ENCODE data around the gene LCN1.

LCN1 gene

GRCh38 chr9:135519179-135519971, 1.9 kb upstream of the LCN1 start:
- H3K9me3 ChIP-seq (ENCODE audit: insufficient read depth, low read depth, low read length) = no peaks in the 10 kb centered on the region
- no peaks in the 10 kb centered on the region for H3K36me3 ChIP-seq (ENCODE audit: insufficient read depth, low read length)
- no peaks in the 10 kb centered on the region for H3K27me3 ChIP-seq (ENCODE audit: insufficient read depth, low read length)
- no peak overlapping the region for H3K27ac ChIP-seq (ENCODE audit: low read depth, low read length)
- H3K4me1 ChIP-seq (ENCODE audit: insufficient read depth, low read length) = no peaks in the 10 kb centered on the region
- H3K9ac ChIP-seq (ENCODE audit: low read depth, low read length) = no peak overlapping the region
- 92% methylated on average over 10 of the region's 10 CpGs for WGBS
- H3K4me3 ChIP-seq (ENCODE audit: low read length) = no peak overlapping the region

- H3K9me3 ChIP-seq (ENCODE audit: insufficient read depth, low read depth, low read length) = no peaks in the 10 kb centered on the region
- no peak overlapping the region for H3K4me3 ChIP-seq (ENCODE audit: low read length)
- no peak overlapping the region for H3K9ac ChIP-seq (ENCODE audit: low read depth, low read length)
- H3K36me3 ChIP-seq (ENCODE audit: insufficient read depth, low read length) = no peaks in the 10 kb centered on the region
- H3K4me1 ChIP-seq (ENCODE audit: insufficient read depth, low read length) = no peaks in the 10 kb centered on the region
- 92% methylated on average over 9 of the region's 11 CpGs for WGBS
- H3K27me3 ChIP-seq (ENCODE audit: insufficient read depth, low read length) = no peaks in the 10 kb centered on the region
- H3K27ac ChIP-seq (ENCODE audit: low read depth, low read length) = no peak overlapping the region
Observed at GRCh38 chr9:135521608-135522095, 412 bp downstream of the LCN1 start.

GRCh38 chr9:135522137-135522877, 1.1 kb downstream of the LCN1 start:
- Histone ChIP-seq H3K9ac (ENCODE audit: low read depth, low read length) (no peak overlapping the region), H3K27ac (ENCODE audit: low read depth, low read length) (no peak overlapping the region), H3K4me1 (ENCODE audit: insufficient read depth, low read length) (no peaks in the 10 kb centered on the region), H3K9me3 (ENCODE audit: insufficient read depth, low read depth, low read length) (no peaks in the 10 kb centered on the region), H3K36me3 (ENCODE audit: insufficient read depth, low read length) (no peaks in the 10 kb centered on the region), H3K27me3 (ENCODE audit: insufficient read depth, low read length) (no peaks in the 10 kb centered on the region), H3K4me3 (ENCODE audit: low read length) (no peak overlapping the region)
- WGBS = 88% methylated on average over 14 of the region's 16 CpGs

GRCh38 chr9:135522931-135523330, 1.7 kb downstream of the LCN1 start:
- Histone ChIP-seq H3K9ac (ENCODE audit: low read depth, low read length) (no peak overlapping the region), H3K36me3 (ENCODE audit: insufficient read depth, low read length) (no peaks in the 10 kb centered on the region), H3K27ac (ENCODE audit: low read depth, low read length) (no peak overlapping the region), H3K4me1 (ENCODE audit: insufficient read depth, low read length) (no peaks in the 10 kb centered on the region), H3K27me3 (ENCODE audit: insufficient read depth, low read length) (no peaks in the 10 kb centered on the region), H3K4me3 (ENCODE audit: low read length) (no peak overlapping the region), H3K9me3 (ENCODE audit: insufficient read depth, low read depth, low read length) (no peaks in the 10 kb centered on the region)
- 90% methylated on average over 17 of the region's 17 CpGs for WGBS

GRCh38 chr9:135523521-135524129, 2.4 kb downstream of the LCN1 start:
- no peak overlapping the region for H3K9ac ChIP-seq (ENCODE audit: low read depth, low read length)
- H3K4me1 ChIP-seq (ENCODE audit: insufficient read depth, low read length) = no peaks in the 10 kb centered on the region
- no peaks in the 10 kb centered on the region for H3K36me3 ChIP-seq (ENCODE audit: insufficient read depth, low read length)
- H3K27me3 ChIP-seq (ENCODE audit: insufficient read depth, low read length) = no peaks in the 10 kb centered on the region
- 87% methylated on average over 21 of the region's 21 CpGs for WGBS
- no peak overlapping the region for H3K27ac ChIP-seq (ENCODE audit: low read depth, low read length)
- H3K4me3 ChIP-seq (ENCODE audit: low read length) = no peak overlapping the region
- H3K9me3 ChIP-seq (ENCODE audit: insufficient read depth, low read depth, low read length) = no peaks in the 10 kb centered on the region

GRCh38 chr9:135524130-135524861, 3.1 kb downstream of the LCN1 start:
- no peaks in the 10 kb centered on the region for H3K4me1 ChIP-seq (ENCODE audit: insufficient read depth, low read length)
- H3K27ac ChIP-seq (ENCODE audit: low read depth, low read length) = no peak overlapping the region
- H3K27me3 ChIP-seq (ENCODE audit: insufficient read depth, low read length) = no peaks in the 10 kb centered on the region
- no peaks in the 10 kb centered on the region for H3K9me3 ChIP-seq (ENCODE audit: insufficient read depth, low read depth, low read length)
- no peaks in the 10 kb centered on the region for H3K36me3 ChIP-seq (ENCODE audit: insufficient read depth, low read length)
- no peak overlapping the region for H3K4me3 ChIP-seq (ENCODE audit: low read length)
- no peak overlapping the region for H3K9ac ChIP-seq (ENCODE audit: low read depth, low read length)
- 85% methylated on average over 27 of the region's 27 CpGs for WGBS

GRCh38 chr9:135525241-135526088, 4.2 kb downstream of the LCN1 start:
- Histone ChIP-seq H3K4me1 (ENCODE audit: insufficient read depth, low read length) (no peaks in the 10 kb centered on the region), H3K9ac (ENCODE audit: low read depth, low read length) (no peak overlapping the region), H3K9me3 (ENCODE audit: insufficient read depth, low read depth, low read length) (no peaks in the 10 kb centered on the region), H3K36me3 (ENCODE audit: insufficient read depth, low read length) (no peaks in the 10 kb centered on the region), H3K27me3 (ENCODE audit: insufficient read depth, low read length) (no peaks in the 10 kb centered on the region), H3K4me3 (ENCODE audit: low read length) (no peak overlapping the region), H3K27ac (ENCODE audit: low read depth, low read length) (no peak overlapping the region)
- WGBS = 93% methylated on average over 28 of the region's 31 CpGs

- Histone ChIP-seq H3K9ac (ENCODE audit: low read depth, low read length) (no peak overlapping the region), H3K36me3 (ENCODE audit: insufficient read depth, low read length) (no peaks in the 10 kb centered on the region), H3K4me1 (ENCODE audit: insufficient read depth, low read length) (no peaks in the 10 kb centered on the region), H3K9me3 (ENCODE audit: insufficient read depth, low read depth, low read length) (no peaks in the 10 kb centered on the region), H3K27ac (ENCODE audit: low read depth, low read length) (no peak overlapping the region), H3K4me3 (ENCODE audit: low read length) (no peak overlapping the region), H3K27me3 (ENCODE audit: insufficient read depth, low read length) (no peaks in the 10 kb centered on the region)
- 87% methylated on average over 11 of the region's 11 CpGs for WGBS
Observed at GRCh38 chr9:135526089-135526729, 5.0 kb downstream of the LCN1 start.

GRCh38 chr9:135526730-135527571, 5.7 kb downstream of the LCN1 start:
- no peaks in the 10 kb centered on the region for H3K4me1 ChIP-seq (ENCODE audit: insufficient read depth, low read length)
- H3K4me3 ChIP-seq (ENCODE audit: low read length) = no peak overlapping the region
- 78% methylated on average over 30 of the region's 30 CpGs for WGBS
- no peak overlapping the region for H3K27ac ChIP-seq (ENCODE audit: low read depth, low read length)
- no peak overlapping the region for H3K9ac ChIP-seq (ENCODE audit: low read depth, low read length)
- H3K27me3 ChIP-seq (ENCODE audit: insufficient read depth, low read length) = no peaks in the 10 kb centered on the region
- H3K9me3 ChIP-seq (ENCODE audit: insufficient read depth, low read depth, low read length) = no peaks in the 10 kb centered on the region
- no peaks in the 10 kb centered on the region for H3K36me3 ChIP-seq (ENCODE audit: insufficient read depth, low read length)
